ENCODE measurements around the gene RABGGTB.
"Not testable (repeated sequence)": the region's sequence is repeated elsewhere in the genome, so short reads cannot be mapped to it uniquely, and the experiment has no call there.

Gene RABGGTB

DNA sequence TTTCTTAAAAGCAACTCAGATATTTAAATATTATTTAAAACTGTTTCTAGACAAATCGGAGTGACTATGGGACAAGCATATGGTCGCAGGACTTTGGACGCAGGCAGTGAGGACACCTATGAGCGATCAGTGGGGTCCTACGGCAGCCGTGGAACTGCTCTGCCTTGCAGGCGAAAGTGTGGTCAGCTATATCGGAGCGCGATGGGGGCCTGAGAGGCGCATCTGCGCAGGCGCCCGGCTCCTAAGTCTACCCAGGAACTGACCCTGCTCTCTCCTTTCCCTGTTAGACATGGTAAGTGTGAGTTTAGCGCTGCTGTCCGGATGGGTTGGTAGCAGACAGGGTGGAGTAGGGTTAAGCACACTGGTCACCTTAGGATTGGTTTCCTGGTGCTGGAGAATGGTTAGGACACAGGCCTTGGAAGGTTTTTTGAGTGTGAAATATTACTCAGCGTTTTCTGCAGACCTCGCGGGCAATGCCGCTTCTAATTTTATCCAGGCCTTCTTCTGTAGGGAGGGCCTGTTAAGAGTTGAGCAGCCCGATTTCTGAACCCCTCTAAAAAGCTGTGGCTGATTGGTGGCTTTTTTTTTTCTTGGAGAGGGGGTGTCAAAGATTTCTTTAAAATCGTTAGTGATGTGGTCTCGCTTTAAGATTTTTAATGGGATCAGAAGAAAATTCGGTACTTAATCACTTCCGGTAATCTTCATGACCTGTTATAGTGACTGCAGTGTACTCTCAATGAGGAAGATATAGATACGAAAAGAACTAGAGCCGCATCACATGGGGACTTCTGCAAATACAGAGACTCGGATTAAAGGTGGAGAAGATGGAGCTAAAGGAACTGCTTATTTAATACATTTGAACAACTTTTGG lies at the start of gene RABGGTB:
TSS of gene RABGGTB (plus strand) at position 274 of the 871 bp plus-strand sequence. CDS start at position 290, 16 bp downstream.
- DNase-seq = peak; percentile 87 to 93

DNA sequence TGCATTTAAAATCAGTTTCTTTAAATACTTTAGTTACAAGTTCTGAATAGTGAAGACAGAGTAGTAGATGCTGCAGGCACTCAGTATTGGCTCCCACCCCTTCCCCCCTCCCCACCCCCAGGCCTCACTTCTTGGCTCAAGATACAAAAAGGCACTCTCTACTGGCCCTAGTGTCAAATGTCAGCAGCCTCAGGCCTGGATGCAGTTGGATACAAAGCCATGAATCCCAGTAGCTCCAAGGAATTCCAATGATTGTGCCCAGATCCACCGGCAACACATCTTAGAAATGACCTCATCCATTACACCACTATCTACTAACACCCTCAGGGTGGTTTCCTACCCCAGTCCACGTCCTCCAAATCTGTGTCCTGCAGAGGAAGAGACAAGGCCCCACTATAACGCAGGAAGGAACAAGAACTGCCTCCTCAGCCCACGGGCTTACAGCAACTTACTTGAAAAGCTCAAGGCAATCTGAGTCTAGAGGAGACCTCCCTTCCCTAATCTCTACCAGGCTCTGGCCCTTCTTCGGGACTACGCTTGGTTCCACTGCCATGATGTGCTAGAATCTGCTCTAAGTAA lies 43.9 kb upstream of the RABGGTB start:
- DNase-seq = no peak

DNA sequence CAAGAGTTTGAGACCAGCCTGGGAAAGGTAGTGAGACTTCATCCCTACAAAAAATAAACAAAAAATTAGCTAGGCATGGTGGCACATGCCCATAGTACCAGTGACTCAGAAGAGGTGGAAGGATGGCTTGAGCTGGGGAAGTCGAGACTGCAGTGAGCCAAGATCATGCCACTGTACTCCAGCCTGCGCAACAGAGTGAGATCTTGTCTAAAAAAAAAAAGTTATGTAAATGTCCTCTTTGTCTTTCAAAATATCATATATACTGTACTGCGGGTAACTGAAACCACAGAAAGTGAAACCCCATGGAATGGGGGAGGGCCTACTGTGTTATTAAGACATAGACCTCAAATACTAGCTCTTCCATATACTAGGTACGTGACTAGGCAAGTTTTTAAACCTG lies 40.8 kb upstream of the RABGGTB start:
- DNase-seq = no peak

DNA sequence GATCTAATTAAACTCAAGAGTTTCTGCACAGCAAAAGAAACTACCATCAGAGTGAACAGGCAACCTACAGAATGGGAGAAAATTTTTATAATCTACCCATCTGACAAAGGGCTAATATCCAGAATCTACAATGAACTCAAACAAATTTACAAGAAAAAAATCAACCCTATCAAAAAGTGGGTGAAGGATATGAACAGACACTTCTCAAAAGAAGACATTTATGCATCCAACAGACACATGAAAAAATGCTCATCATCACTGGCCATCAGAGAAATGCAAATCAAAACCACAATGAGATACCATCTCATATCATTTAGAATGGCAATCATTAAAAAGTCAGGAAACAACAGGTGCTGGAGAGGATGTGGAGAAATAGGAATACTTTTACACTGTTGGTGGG lies 28.8 kb upstream of the RABGGTB start:
- DNase-seq = not testable (repeated sequence)

DNA sequence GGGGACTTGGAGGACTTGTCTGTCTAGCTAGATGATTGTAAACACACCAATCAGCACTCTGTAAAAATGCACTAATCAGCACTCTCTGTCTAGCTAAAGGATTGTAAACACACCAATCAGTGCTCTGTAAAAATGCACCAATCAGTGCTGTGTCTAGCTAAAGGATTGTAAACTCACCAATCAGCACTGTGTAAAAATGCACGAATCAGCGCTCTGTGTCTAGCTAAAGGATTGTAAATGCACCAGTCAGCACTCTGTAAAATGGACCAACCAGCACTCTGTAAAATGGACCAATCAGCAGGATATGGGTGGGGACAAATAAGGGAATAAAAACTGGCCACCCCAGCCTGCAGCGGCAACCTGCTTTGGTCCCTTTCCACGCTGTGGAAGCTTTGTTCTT lies 27.5 kb upstream of the RABGGTB start:
- not testable (repeated sequence) for DNase-seq

DNA sequence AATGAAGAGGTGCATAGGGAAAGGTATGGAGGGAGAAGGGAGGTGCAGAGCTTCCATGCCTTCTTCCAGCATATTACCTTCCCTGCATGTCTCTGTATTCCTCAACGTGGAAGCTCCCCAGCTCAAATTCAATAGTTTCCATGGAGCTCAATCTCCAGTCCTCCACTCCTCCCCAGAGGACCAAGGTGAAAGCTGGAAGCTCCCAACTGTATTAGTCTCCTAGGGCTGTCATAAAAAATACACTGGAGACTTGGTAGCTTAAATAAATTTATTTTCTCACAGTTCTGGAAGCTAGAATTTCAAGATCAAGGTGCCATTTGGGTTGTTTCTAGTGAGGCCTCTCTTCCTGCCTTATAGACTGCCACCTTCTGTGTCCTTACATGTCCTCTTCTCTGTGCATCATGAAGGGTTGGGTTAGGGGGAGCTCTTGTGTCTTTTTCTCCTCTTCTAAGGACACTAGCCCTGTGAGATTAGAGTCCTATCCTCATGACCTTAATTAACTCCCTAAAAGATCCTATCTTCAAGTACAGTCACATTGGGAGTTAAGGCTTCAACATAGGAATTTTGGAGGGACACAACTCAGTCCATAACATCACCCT lies 21.9 kb upstream of the RABGGTB start:
- DNase-seq = no peak

DNA sequence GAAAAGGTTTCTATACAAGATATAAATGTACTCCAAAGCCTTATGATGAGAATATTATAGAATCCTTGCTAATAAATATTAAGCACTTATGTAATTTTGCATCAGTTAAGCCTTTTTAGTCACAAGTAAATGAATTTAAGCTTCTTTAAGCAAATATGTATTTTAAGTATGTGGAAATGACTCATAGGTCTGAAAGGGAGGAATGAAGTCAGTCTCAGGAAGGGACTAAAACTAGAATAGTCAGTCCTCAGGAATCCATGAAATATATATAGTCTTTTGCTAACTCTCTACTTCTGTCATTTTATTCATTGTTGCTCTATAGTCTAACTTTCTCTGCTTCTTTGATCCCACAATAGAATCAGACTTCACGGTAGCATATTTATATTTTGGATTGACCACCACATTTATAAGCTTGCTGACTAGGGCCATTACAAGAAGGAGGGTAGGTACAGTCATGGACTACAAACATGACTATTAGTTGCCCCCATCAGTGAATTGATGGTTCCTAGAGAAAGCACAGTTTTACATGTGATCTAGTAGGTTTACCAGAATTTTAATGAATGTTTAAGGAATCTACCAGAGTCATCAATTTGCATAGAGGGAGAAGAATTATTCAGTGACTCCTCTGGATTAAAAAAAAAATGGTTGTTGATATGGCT lies 20.2 kb upstream of the RABGGTB start:
- DNase-seq = no peak

DNA sequence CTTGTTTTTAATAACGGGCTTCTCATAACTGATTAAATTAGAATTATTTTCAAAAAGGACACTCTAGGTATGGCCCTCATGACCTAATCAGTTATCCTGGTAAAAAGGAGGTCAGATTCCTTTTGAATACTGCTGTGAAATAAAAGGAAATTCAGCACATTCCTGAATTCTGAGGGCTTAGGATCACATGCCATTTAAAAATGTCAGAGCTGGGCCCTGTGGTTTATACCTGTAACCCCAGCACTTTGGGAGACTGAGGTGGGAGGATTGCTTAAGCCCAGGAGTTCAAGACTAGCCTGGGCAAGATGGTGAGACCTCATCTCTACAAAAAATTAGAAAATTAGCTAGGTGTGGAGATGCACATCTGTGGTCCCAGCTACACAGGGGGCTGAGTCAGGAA lies 18.0 kb upstream of the RABGGTB start:
- DNase-seq = no peak

DNA sequence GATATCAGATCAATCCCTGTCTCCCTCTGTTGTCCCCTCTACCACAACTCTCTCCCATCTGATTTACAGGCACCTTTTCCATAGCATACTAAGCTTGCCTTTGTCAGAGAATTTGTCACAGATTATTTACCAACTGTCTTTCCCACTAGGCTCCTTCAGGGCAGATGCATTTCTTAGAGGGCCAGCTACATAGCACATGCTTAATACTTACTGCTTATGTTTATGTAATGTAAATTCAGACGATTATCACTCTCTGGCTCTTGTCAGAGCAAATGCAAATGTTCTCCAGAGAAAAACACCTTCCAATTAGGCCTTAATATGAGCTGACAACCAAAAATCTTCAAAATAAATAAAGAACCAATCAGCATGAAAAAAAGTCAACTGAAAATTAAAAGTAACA lies 15.3 kb upstream of the RABGGTB start:
- no peak for DNase-seq

DNA sequence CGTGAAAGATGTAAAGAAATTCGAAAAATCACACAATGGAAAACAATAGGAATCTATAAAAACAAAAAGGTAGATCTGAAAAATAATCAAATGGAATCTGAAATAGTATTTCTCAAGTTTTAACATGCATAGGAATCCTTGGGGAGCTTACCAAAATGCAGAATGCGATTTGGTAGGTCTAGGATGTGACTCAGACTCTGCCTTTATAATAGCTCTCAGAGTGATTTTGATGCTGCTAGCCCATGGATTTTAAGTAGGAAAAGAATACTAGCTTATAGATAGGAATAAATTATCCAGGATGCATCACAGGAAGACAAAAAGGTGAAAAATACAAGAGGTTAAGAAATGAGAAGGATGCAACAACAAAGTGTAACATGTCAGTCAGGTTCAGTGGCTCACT lies 14.1 kb upstream of the RABGGTB start:
- DNase-seq = no peak

DNA sequence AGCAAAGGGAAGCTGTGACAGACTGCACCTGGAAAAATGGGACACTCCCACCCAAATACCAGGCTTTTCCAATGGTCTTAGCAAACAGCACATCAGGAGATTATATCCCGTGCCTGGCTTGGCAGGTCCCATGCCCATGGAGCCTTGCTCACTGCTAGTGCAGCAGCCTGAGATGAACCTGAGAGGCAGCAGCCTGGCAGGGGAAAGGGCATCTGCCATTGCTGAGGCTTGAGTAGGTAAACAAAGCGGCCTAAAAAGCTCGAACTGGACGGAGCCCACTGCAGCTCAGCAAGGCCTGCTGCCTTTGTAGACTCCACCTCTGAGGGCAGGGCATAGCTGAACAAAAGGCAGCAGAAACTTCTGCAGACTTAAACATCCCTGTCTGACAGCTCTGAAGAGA lies 8.2 kb upstream of the RABGGTB start:
- not testable (repeated sequence) for DNase-seq

DNA sequence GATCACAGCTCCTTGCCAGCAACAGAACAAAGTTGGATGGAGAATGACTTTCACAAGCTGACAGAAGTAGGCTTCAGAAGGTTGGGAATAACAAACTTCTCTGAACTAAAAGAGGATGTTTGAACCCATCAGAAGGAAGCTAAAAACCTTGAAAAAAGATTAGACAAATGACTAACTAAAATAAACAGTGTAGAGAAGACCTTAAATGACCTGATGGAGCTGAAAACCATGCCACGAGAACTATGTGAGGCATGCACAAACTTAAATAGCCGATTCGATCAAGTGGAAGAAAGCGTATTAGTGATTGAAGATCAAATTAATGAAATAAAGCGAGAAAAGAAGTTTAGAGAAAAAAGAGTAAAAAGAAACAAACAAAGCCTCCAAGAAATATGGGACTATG lies 7.4 kb upstream of the RABGGTB start:
- not testable (repeated sequence) for DNase-seq

DNA sequence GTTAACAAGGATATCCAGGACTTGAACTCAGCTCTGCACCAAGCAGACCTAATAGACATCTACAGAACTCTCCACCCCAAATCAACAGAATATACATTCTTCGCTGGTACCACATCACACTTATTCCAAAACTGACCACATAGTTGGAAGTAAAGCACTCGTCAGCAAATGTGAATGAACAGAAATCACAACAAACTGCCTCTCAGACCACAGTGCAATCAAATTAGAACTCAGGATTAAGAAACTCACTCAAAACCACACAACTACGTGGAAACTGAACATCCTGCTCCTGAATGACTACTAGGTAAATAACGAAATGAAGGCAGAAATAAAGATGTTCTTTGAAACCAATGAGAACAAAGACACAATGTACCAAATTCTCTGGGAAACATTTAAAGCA lies 5.9 kb upstream of the RABGGTB start:
- not testable (repeated sequence) for DNase-seq

DNA sequence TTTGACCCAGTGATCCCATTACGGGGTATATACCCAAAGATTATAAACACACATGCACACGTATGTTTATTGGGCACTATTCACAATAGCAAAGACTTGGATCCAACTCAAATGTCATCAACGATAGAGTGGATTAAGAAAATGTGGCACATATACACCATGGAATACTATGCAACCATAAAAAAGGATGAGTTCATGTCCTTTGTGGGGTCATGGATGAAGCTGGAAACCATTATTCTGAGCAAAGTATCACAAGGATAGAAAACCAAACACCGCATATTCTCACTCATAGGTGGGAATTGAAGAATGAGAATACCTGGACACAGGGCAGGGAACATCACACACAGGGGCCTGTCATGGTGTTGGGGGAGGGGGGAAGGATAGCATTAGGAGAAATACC lies 2.1 kb upstream of the RABGGTB start:
- not testable (repeated sequence) for DNase-seq

DNA sequence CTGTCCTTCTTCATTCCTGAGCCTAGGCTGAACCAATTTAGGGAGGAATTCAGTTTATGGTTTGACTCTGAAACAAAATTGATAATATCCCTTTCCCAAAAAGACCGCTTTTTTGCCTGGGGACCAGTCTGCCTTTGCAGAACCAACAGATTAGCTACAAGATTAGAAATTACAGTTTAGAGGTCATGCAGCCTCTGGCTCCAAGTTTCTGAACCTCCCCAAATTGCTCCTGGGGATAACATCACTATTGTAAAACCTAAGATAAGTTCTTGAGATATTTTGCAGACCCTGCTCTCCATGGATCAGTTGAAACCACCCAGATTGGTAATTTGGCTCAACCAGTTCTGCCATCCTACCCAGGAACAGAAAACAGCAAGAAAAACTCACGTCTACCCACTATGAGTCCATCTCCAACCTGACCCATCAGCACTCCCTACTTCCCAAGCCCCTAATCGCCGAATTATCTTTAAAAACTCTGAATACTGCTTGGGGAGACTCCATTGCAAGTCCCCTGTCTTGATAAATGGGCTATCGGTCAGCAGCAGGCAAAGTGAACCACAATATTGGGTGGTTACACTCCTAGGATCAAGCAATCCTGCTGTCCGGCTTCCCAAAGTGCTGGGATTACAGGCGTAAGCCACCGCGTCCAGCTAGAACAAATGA lies 605 bp upstream of the RABGGTB start:
- no peak for DNase-seq

DNA sequence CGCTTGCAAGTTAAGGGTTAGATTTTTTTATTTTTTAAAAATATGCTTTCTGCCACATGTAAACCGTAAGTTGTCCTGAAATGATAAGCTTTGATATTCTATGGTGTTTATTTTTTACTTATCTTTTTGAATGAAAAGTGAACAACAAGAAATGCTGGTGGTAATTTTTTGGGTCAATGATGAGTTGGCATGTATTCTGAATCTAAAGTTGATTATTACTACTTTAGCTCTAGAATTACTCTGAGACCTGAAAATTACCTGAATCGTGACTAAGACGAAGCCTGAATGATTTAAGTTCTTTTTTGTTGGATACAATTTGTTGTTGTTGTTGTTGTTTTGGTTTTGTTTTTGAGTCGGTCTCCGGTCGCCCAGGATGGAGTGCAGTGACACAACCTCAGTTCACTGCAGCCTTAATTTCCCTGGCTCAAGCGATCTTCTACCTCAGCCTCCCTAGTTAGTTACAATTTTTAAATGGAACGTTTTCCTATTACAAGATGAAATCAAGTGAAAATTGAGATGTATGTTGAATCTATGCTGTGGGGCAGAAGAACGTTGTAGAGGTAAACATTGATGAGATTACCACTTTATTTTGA lies 941 bp downstream of the RABGGTB start:
- DNase-seq = no peak

DNA sequence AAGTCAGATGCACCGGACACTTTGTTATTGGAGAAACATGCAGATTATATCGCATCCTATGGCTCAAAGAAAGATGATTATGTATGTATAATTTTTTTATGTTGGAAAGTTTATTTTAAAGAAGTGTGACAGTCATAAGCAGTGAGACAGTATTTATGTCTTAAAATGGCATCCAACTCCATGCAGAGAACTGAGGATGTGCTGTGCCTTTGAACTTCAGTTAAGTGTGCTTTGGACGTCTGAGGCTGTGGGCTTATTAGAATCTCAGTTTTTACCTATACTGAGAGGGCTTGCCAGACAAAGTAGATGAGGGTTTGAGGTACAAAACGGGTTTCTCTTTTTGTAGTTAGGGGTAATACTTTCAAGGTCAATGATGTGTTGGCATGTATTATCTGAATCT lies 1.5 kb downstream of the RABGGTB start:
- DNase-seq = no peak

DNA sequence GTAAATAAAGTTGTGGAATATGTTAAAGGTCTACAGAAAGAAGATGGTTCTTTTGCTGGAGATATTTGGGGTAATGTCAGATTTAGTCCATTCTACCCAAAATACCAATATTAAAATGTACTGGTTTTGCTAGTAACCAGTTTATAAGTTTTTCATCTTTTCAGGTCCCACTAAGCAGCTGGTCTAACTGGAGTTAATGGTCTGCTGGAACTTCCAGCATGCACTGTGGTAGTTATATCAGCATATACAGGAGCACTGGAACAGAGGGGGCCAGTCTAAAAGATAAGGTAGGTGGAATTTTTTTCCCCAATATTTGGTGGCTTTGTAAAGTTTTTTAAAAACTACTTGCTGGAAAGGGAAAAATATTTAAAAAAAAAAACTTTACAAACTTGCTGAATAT lies 3.9 kb downstream of the RABGGTB start:
- no peak for DNase-seq

DNA sequence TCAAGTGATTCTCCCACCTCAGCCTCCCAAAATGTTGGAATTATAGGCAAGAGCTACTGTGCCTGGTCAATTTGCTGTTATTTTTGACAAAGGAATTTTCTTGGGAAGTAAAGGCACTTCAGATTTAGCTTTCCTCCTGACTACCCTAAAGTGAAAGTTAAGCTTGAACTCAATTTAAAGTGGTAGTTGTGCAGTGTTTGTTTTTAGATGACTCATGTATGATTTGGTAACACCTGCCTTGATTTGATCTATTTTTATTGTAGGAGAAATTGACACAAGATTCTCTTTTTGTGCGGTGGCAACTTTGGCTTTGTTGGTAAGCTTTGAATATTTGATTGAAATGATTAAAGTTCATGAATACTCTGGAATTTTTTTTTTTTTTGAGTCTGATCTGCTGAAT lies 5.0 kb downstream of the RABGGTB start:
- peak in 1 of 2 experiments; percentile 15 for DNase-seq

DNA sequence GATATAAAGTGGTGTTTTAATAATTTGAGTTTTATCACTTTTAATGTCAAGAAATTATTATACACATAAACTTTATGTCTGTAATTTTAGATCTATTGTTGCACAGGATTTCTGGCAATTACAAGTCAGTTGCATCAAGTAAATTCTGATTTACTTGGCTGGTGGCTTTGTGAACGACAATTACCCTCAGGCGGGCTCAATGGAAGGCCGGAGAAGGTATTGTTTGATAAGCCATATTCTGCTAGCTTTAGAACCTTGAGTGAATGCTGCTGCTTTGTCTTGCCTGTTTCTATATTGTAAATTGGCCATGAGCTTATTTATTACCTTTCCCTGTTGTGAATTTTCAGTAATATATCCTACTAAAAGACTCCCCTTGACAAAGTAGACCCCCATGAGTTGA lies 6.0 kb downstream of the RABGGTB start:
- DNase-seq = peak in 1 of 2 experiments; percentile 12

DNA sequence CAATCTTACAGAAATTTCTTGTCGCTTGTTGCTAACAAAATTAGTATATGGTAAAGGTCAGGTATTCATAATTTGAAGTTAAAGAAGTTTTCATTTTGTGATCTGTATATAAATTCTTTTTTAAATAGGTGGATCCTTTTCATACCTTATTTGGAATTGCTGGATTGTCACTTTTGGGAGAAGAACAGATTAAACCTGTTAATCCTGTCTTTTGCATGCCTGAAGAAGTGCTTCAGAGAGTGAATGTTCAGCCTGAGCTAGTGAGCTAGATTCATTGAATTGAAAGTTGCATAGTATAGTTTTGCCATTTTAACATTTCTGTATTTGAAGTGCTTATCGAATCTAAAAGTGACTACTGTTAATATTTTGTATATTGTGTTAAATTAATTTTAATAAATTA lies 8.3 kb downstream of the RABGGTB start:
- DNase-seq = no peak

DNA sequence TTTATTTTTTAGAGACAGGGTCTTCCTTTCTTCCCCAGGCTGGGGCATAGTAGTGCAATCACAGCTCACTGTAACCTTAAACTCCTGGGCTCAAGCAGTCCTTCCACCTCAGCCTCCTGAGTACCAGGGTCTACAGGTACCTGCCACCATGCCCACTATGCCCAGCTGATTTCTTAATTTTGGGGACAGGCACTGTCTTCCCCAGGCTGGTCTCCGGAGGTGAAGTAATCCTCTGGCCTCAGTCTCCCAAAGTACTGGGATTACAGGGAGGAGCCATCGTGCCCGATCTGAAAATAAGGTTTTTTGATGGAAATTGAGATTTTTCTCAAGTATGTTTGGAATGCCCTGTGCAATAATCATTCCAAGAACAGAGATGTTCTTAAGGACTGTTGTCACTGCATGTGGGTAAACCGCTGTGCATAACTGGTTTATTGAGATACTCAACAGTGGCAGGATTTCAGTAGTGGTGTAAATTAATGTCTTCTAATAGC lies 9.7 kb downstream of the RABGGTB start:
- no peak for DNase-seq

All from NCI-H1930 (cell line).